ENCODE data around the gene KCNQ1.
"Not testable (repeated sequence)": the region's sequence is repeated elsewhere in the genome, so short reads cannot be mapped to it uniquely, and the experiment has no call there.

KCNQ1 gene

GRCh38 chr11:2587976-2588748 is 143.4 kb downstream of the KCNQ1 start:
- FAIRE-seq = no peak
- no peak for DNase-seq (ENCODE audit: insufficient read length, low spot score)

DNA sequence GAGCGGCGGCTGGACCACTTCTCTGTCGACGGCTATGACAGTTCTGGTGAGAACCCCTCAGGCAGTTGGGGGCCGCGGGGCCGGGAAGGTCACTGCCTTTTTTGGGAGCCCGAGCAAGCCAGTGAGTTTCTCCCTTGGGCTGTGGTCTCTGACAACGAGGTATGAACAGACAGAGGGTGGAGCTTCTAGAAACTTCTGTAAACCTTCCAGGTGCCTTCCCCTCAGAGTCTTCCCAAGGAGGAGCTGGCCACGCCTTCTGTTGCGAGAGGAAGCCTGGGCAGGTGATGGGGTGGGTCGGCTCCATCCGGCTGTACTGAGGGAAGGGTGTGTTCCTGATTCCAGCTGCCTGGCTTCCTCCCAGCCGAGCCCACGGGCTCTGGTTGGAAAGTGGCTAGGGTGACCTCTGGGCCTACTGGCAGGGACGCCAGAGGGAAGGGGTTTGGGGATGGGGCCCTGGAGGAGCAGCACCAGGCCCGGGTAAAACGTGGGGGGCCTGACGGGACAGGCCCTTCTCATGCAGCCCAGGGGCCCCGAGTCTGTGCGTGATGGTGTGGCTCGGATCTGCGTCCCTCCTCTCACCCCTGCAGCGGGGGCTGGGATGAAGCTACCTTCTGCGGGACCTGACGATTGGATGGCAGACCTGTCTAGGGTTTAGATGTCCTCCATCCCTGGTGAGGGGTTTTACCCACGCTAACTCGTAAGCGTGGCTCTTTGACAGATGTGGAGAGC is 144.2 kb downstream of the KCNQ1 start:
- no peak for DNase-seq (ENCODE audit: insufficient read length, low spot score)
- no peak for FAIRE-seq

DNA sequence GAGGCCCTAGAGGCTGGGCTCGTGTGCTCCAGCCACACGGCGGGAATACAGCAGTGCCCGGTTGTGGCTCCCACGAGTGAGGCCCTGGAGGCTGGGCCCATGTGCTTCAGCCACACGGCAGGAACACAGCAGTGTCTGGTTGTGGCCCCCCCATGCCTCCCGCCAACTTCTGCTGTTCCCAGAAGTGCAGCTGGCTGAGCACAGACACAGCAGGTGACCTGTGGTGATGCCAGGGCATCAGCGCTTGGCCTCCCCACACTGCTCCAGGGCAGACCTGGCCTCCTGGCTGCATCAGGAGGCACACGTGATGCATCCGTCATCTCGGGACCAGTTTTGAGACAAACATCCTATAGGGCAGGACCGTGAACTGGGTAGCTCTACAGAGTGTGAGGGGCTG is 144.7 kb downstream of the KCNQ1 start:
- FAIRE-seq = no peak
- peak; percentile 1 for DNase-seq (ENCODE audit: insufficient read length, low spot score)

DNA sequence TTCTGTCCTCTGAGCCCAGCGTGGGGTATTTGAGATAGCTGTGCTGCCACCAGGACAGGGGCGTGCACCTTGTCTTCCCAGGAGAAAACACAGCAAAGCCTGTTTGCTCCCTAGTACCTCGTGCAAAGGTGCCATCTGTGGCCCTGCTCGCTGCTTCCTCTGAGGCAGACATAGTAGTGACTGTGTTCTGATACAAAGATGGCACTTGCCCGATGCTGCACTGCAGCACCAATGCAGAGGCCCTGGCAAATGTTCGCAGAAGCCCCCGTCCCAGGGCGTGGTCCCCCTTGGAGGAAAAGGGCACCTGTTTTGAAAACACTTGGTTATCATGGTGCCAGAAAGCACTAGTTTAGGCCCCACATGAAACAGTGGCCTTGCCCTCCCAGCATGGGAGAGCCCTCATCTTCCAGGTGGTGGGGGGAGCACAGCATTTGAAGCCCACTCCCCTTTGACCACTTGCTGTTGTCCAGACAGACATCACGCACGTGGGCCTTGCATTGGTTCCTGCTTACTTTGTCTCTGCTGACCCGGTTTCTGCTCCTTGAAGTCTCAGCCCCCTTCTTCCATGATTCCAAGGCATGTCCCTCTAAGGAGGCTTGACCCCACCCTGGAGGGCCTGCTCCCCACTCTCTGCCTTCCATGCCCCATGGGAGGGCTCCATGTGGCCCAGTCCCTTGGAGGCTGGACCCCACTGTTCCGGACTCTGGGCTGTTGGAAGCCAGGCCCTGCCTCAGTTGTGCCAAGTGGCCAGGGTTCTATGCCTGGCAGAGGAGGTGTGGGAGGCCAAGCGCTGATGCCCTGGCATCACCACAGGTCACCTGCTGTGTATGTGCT is 145.5 kb downstream of the KCNQ1 start:
- FAIRE-seq = no peak

GRCh38 chr11:2590965-2591754 is 146.4 kb downstream of the KCNQ1 start:
- DNase-seq (ENCODE audit: insufficient read length, low spot score) (peak; percentile 1), FAIRE-seq (no peak)

More for the DNA sequence above, 145.5 kb downstream of the KCNQ1 start:
- DNase-seq (ENCODE audit: insufficient read length, low spot score) = peak; percentile 0

- no peak for FAIRE-seq
- no peak for DNase-seq (ENCODE audit: insufficient read length, low spot score)
Observed at GRCh38 chr11:2591805-2592204, 147.0 kb downstream of the KCNQ1 start.

DNA sequence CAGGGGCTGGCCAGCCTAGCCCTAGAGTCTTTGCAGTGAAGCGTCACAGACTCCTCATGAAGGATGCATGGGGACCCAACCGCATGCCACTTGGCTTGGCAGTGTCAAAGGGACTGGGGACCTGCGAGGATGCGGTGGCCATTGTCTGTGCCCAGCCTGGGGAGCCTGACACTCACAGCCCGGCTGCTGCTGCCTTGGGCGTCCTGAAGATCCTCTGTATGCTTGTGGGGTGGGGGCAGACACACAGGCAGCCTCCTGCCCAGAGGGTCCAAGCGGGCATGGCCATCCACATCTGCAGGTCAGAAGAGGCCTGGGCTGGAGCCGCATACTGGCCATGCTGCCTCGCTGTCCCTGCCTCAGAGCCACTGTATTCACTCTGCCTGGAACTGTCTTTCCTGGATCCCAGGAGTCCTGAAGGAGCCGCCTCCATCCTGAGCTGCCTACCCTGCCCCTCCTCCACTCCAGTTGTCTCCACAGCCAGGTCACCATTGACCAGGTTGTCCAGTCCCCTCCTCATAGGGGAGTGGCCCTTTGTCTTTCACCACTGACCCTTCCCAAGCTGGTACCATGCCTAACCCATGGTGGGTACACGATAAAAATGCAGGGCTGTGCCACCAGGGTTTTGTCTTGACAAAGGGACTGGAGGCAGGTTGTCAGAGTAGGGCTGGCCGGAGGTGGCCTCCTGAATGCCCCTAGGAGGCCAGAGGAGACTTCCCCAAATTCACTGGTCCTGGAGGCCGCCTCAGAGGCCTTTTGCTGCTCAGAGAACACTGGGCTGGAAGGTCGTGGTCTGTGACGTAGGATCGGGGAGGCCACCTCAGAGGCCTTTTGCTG is 148.0 kb downstream of the KCNQ1 start:
- peak; percentile 1 for DNase-seq (ENCODE audit: insufficient read length, low spot score)
- no peak for FAIRE-seq

DNA sequence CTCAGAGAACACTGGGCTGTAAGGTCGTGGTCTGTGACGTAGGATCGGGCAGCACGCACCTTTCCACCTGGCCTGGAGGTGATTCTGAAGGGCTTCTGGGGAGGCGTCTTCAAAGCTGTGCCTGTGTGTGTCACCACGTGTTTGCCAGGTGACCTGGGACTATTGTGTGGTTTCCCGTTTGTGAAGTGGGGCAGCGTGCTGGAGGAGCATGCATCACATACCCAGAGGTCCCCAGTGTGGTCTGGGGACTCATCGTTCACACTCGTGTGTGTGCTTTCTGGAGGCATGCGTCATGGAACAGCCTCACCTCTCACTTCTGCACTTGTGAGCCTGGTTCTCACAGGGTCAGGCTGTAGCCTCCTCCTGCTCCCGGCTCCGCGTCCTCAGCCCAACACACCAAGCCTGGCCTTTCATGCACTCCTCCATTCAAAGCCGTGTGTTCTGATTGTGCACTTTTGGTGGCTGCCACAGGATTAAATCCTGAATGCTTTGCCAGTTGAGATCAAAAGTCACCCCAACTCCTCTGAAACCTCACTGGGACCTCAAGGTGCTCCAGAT is 148.7 kb downstream of the KCNQ1 start:
- no peak for DNase-seq (ENCODE audit: insufficient read length, low spot score)
- FAIRE-seq = no peak

- FAIRE-seq (no peak), DNase-seq (ENCODE audit: insufficient read length, low spot score) (no peak)
Observed at GRCh38 chr11:2594267-2594666, 149.5 kb downstream of the KCNQ1 start.

DNA sequence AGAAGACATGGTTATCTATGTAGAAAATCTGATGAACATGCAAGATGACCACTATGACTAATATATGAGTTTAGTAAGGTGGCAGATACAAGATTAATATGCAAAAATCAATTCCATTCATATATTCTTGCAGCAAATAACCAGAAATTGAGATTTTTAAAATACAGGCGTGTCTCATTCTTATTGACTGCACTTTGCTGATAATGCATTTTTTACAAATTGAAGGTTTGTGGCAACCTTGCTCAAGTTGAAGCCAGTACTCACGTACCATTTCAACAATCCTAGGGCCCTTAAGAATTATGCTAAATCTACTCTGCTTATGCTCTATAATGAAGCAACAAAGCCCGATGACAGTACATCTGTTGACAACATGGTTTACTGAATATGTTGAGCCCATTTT is 150.4 kb downstream of the KCNQ1 start:
- FAIRE-seq = no peak

DNA sequence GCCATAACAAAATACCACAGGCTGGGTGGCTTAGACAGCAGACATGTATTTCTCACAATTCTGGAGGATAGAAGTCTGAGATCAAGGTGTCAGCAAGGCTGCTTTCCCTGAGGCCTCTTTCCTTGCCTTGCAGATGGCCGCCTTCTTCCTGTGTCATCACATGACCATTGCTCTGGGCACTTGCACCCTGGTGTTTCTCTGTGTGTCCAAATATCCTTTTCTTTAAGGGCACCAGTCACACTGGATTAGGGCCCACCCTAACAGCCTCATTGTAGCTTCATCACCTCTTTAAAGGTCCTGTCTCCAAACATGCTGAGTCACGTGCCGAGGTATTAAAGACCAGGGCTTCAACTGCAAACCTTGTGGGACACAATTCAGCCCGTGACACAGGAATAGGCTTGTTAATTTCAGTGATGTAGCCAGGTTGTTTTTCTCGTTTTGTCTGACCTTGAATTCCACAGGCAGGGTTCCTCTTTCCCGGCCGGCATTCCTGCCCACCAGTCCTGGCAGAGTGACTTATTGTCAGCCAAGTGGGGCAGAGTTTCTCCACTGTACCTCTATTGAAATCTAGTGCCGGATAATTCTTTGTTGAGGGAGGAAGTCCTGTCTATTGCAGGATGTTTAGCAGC is 154.9 kb downstream of the KCNQ1 start:
- DNase-seq (ENCODE audit: insufficient read length, low spot score) (no peak), FAIRE-seq (no peak)

More for the DNA sequence above, 150.4 kb downstream of the KCNQ1 start:
- DNase-seq (ENCODE audit: insufficient read length, low spot score) = no peak

GRCh38 chr11:2609345-2609744 is 164.5 kb downstream of the KCNQ1 start:
- FAIRE-seq = no peak

DNA sequence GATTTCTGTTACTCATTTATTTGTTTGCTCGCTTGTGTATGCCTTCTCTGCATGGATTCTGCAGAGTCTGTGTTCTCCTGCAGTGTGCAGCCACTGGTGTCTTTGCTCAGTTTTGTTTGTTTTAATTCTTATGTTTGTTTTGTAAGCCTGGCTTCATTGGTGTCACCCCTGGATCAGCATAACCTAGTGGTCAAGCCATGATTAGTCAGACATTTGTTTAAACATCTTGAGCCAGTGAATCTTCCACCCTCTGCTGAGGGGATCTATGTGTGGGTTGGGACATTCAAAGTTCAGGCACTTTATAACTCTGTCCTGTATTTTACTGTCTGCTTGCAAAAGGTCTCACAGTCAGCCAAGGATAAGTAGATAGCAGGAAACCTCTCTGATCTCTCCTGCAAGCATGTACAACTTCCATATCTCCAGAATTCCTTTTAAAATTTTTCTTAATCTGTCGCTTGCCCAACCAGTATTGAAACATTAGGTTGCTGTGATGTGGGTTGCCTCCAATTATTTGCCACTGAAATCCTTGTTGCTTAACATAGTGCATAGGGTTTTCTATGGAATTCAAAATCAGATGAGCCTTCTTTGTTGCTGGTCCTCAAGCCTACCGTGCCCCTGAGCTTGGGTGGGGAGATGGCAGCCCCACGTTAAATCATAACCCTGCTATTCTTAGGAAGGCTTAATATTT is 168.2 kb downstream of the KCNQ1 start:
- no peak for FAIRE-seq

More at GRCh38 chr11:2609345-2609744, 164.5 kb downstream of the KCNQ1 start:
- DNase-seq (ENCODE audit: insufficient read length, low spot score) = no peak

DNA sequence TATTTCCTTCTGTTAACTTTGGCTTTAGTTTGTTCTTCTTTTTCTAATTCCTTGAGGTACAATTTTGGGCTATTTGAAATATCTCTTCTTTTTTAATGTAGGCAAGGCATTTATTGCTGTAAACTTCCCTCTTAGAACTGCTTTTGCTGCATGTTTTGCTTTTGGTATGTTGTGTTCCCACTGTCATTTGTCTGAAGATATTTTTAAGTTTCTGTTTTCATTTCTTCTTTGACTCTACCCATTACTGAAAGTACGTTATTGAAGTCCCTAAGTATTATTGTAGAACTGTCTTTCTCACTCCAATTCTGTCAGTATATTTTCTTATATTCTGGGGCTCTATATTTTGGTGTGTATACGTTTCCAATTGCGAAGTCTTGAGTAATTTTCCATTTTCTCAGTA is 177.1 kb downstream of the KCNQ1 start:
- FAIRE-seq = no peak
- DNase-seq (ENCODE audit: insufficient read length, low spot score) = no peak

More for the DNA sequence above, 168.2 kb downstream of the KCNQ1 start:
- DNase-seq (ENCODE audit: insufficient read length, low spot score) = no peak

- FAIRE-seq (no peak), DNase-seq (ENCODE audit: insufficient read length, low spot score) (no peak)
Observed at GRCh38 chr11:2625183-2625582, 180.4 kb downstream of the KCNQ1 start.

- FAIRE-seq = no peak
- no peak for DNase-seq (ENCODE audit: insufficient read length, low spot score)
Observed at GRCh38 chr11:2630679-2631078, 185.9 kb downstream of the KCNQ1 start.

GRCh38 chr11:2631161-2631560 is 186.4 kb downstream of the KCNQ1 start:
- no peak for DNase-seq (ENCODE audit: insufficient read length, low spot score)
- FAIRE-seq = no peak

GRCh38 chr11:2639763-2640162 is 195.0 kb downstream of the KCNQ1 start:
- DNase-seq (ENCODE audit: insufficient read length, low spot score); FAIRE-seq: not testable (repeated sequence)
